HEK293 (cell line): Measurements from ENCODE around the gene RBMS3.

Experiments
- CTCF ChIA-PET: fragments of 350-600 bp; formaldehyde crosslinking; extraction: SDS; loops from one replicate; lab custom pipeline; 2021; ENCODE audit warnings: antibody characterized with exemption; lab: Yijun Ruan, JAX
- POLR2A ChIA-PET: fragments of 300-600 bp; formaldehyde crosslinking; extraction: SDS; loops from one replicate; lab custom pipeline; 2020; ENCODE audit warnings: antibody characterized with exemption, inconsistent platforms; lab: Yijun Ruan, JAX
- H3K27ac ChIP-seq: fragments of 200-500 bp; sonication (Bioruptor generic); 2 replicates; pipeline ENCODE4 v1.5.1; 2014; ENCODE audit warnings: low read depth, low read length, control low read depth, inconsistent platforms; ENCODE audit errors: extremely low read depth
- H3K36me3 ChIP-seq, 2 experiments: fragments of 200-500 bp in 1 of 2; sonication (Bioruptor generic) in 1 of 2; 1 replicate in 1 of 2; 2 replicates in 1 of 2; pipeline ENCODE4 v1.5.1; 2014 to 2017; ENCODE audit warnings: inconsistent platforms in 2 of 2, low read length in 2 of 2; ENCODE audit not compliant: control insufficient read depth in 2 of 2, insufficient read depth in 1 of 2
- H3K4me1 ChIP-seq: fragments of 200-500 bp; sonication (Bioruptor generic); 2 replicates; pipeline ENCODE4 v1.5.1; 2014; ENCODE audit warnings: mild to moderate bottlenecking, low read length, inconsistent platforms; ENCODE audit not compliant: control insufficient read depth, insufficient read depth
- H3K4me3 ChIP-seq: 2 replicates; pipeline ENCODE4 v1.5.1; 2011; ENCODE audit warnings: low read depth, mild to moderate bottlenecking, control low read depth, low read length, moderate library complexity
- H3K9me3 ChIP-seq: fragments of 200-500 bp; sonication (Bioruptor generic); 2 replicates; pipeline ENCODE4 v1.5.1; 2014; ENCODE audit warnings: low read depth, low read length, inconsistent platforms; ENCODE audit not compliant: control insufficient read depth, insufficient read depth
- EGR2 ChIP-seq: fragments of 450-650 bp; formaldehyde crosslinking; IDR thresholded peaks from 2 replicates; pipeline ENCODE4 v1.5.1; 2016; ENCODE audit warnings: low read depth, missing biosample characterization, missing genetic modification characterization
- FEZF1 ChIP-seq: fragments of 450-650 bp; formaldehyde crosslinking; IDR thresholded peaks from 2 replicates; pipeline ENCODE4 v1.5.1; 2016; ENCODE audit warnings: missing biosample characterization, missing genetic modification characterization
- GLIS1 ChIP-seq: fragments of 450-650 bp; formaldehyde crosslinking; IDR thresholded peaks from 2 replicates; pipeline ENCODE4 v1.5.1; 2016; ENCODE audit warnings: missing biosample characterization, missing genetic modification characterization
- IKZF3 ChIP-seq: fragments of 450-650 bp; IDR thresholded peaks from 2 replicates; pipeline ENCODE4 v1.5.0; 2018; ENCODE audit warnings: missing biosample characterization, mild to moderate bottlenecking, missing genetic modification characterization, moderate library complexity
- KLF7 ChIP-seq: fragments of 450-650 bp; formaldehyde crosslinking; IDR thresholded peaks from 2 replicates; pipeline ENCODE4 v1.5.1; 2016; ENCODE audit warnings: missing biosample characterization, missing genetic modification characterization, borderline replicate concordance
- MEIS1 ChIP-seq: sonication (generic); formaldehyde crosslinking; IDR thresholded peaks from 2 replicates; pipeline ENCODE4 v1.8.1; 2022; ENCODE audit warnings: missing genetic modification reagents, mild to moderate bottlenecking, borderline replicate concordance
- PRDM4 ChIP-seq: fragments of 450-650 bp; formaldehyde crosslinking; IDR thresholded peaks from 2 replicates; pipeline ENCODE4 v1.5.1; 2017; ENCODE audit warnings: missing biosample characterization, missing genetic modification characterization
- SETDB1 ChIP-seq: IDR thresholded peaks from one replicate; pipeline ENCODE4 v1.6.1; 2017; ENCODE audit warnings: mild to moderate bottlenecking, low read length, moderate library complexity, mixed read lengths; ENCODE audit not compliant: insufficient read length
- SP7 ChIP-seq: fragments of 450-650 bp; formaldehyde crosslinking; IDR thresholded peaks from 2 replicates; pipeline ENCODE4 v1.5.1; 2016; ENCODE audit warnings: missing biosample characterization, missing genetic modification characterization
- ZBTB1 ChIP-seq: fragments of 450-650 bp; formaldehyde crosslinking; IDR thresholded peaks from 2 replicates; pipeline ENCODE4 v1.5.1; 2016; ENCODE audit warnings: missing biosample characterization, missing genetic modification characterization
- ZBTB17 ChIP-seq: fragments of 450-650 bp; formaldehyde crosslinking; IDR thresholded peaks from 2 replicates; pipeline ENCODE4 v1.5.1; 2016; ENCODE audit warnings: missing biosample characterization, missing genetic modification characterization
- ZBTB21 ChIP-seq: fragments of 450-650 bp; formaldehyde crosslinking; IDR thresholded peaks from 2 replicates; pipeline ENCODE4 v1.5.1; 2017; ENCODE audit warnings: missing biosample characterization, missing genetic modification characterization
- ZFP69B ChIP-seq: fragments of 450-650 bp; formaldehyde crosslinking; IDR thresholded peaks from 2 replicates; pipeline ENCODE4 v1.5.1; 2016; ENCODE audit warnings: missing biosample characterization, missing genetic modification characterization
- ZNF155 ChIP-seq: fragments of 450-650 bp; formaldehyde crosslinking; IDR thresholded peaks from 2 replicates; pipeline ENCODE4 v1.5.1; 2016; ENCODE audit warnings: missing biosample characterization, missing genetic modification characterization
- ZNF175 ChIP-seq: fragments of 450-650 bp; formaldehyde crosslinking; IDR thresholded peaks from 2 replicates; pipeline ENCODE4 v1.5.1; 2016; ENCODE audit warnings: missing biosample characterization, missing genetic modification characterization
- ZNF266 ChIP-seq: fragments of 450-650 bp; formaldehyde crosslinking; IDR thresholded peaks from 2 replicates; pipeline ENCODE4 v1.5.1; 2016; ENCODE audit warnings: missing biosample characterization, missing genetic modification characterization, low read depth
- ZNF341 ChIP-seq: fragments of 450-650 bp; formaldehyde crosslinking; IDR thresholded peaks from 2 replicates; pipeline ENCODE4; 2016; ENCODE audit warnings: low read depth, missing biosample characterization, missing genetic modification characterization
- ZNF366 ChIP-seq: fragments of 450-650 bp; formaldehyde crosslinking; conservative IDR thresholded peaks from 2 replicates; pipeline ENCODE4 v1.5.1; 2016; ENCODE audit warnings: missing biosample characterization, missing genetic modification characterization
- ZNF560 ChIP-seq: fragments of 450-650 bp; formaldehyde crosslinking; IDR thresholded peaks from 2 replicates; pipeline ENCODE4 v1.5.1; 2017; ENCODE audit warnings: missing biosample characterization, missing genetic modification characterization, borderline replicate concordance
- ZNF585B ChIP-seq: fragments of 450-650 bp; formaldehyde crosslinking; IDR thresholded peaks from 2 replicates; pipeline ENCODE4 v1.5.1; 2016; ENCODE audit warnings: missing biosample characterization, missing genetic modification characterization
- ZNF623 ChIP-seq: fragments of 450-650 bp; formaldehyde crosslinking; IDR thresholded peaks from 2 replicates; pipeline ENCODE4 v1.5.1; 2016; ENCODE audit warnings: missing biosample characterization, missing genetic modification characterization
- ZNF670 ChIP-seq: fragments of 450-650 bp; formaldehyde crosslinking; IDR thresholded peaks from 2 replicates; pipeline ENCODE4 v1.5.1; 2016; ENCODE audit warnings: missing biosample characterization, missing genetic modification characterization, low read depth
- ZNF707 ChIP-seq: fragments of 450-650 bp; formaldehyde crosslinking; IDR thresholded peaks from 2 replicates; pipeline ENCODE4 v1.5.1; 2016; ENCODE audit warnings: missing biosample characterization, missing genetic modification characterization
- ZNF76 ChIP-seq: fragments of 450-650 bp; formaldehyde crosslinking; IDR thresholded peaks from 2 replicates; pipeline ENCODE4; 2016; ENCODE audit warnings: low read depth, missing biosample characterization, missing genetic modification characterization, borderline replicate concordance
- ZNF792 ChIP-seq: fragments of 450-650 bp; formaldehyde crosslinking; IDR thresholded peaks from 2 replicates; pipeline ENCODE4 v1.5.1; 2016; ENCODE audit warnings: missing biosample characterization, missing genetic modification characterization
- TF ChIP-seq, protein P1 (sequence below): fragments of 450-650 bp; IDR thresholded peaks from 2 replicates; pipeline ENCODE4 v1.5.1; 2018; ENCODE audit warnings: missing biosample characterization, mild to moderate bottlenecking, missing genetic modification characterization

The RBMS3 gene

GRCh38 chr3:29758434-29759322 is 477.8 kb downstream of the RBMS3 start:
- TF ChIP-seq SP7 (tag by site-specific recombination) (peak; percentile 97), ZNF366 (tag by site-specific recombination) (0 out of 2 replicates have a peak, but pooled peaks have one; percentile 11), ZNF792 (tag by site-specific recombination) (no peak)
- POLR2A ChIA-PET, result no interaction called here
- Histone ChIP-seq H3K9me3 (no peaks in the 10 kb centered on the region), H3K27ac (no peak overlapping the region), H3K36me3 (no peaks in the 10 kb centered on the region), H3K4me3 (no peak overlapping the region), H3K4me1 (peaks cover 17% of the 10 kb centered on the region)
- CTCF ChIA-PET, result interaction anchor here (0.6 kb wide), 1 partner anchor 887 kb away, joined by 5 read pairs; no protein-coding TSS in a partner anchor

DNA sequence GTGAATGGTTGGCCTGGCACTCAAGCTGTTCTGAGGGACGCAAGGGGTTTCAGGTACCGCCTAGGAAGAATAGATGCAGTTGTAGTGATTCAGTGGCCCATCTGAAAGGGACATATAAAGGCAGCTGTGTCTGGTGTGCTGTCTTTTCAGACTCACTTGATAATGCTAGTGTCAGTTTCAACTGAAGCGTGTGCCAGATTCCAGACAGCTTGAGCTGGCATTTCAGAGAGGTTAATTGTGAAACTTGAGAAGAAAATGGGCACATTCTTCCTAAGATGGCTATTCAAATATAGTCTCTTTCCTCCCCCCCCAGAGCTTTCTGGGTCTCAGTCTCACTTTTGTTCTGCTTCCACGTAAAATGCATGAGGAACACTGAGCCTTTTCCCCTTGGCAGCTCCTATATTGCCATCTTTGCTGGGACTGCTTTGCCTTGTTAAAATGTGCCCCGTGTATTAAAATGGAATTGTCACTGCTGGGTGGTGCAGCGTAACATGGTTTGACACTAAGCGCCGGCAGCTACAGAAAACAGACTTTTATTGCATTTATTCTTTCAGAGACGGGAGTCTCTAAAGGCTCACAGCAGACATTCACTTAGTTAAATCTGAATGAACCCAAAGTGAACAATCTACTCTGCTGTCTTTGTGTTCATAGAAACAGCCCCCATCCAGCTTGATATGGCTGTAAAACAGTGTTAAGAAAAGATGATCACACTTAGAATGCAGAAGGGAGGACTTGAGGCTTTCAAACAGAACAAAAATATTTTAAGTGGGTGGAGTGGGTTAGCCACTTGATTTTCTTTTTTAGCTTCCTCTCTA is 478.7 kb downstream of the RBMS3 start:
- ChIA-PET CTCF (interaction anchor here (0.6 kb wide), 1 partner anchor 886 kb away, joined by 5 read pairs; no protein-coding TSS in a partner anchor), POLR2A (no interaction called here)
- no peak overlapping the region for H3K4me3 ChIP-seq
- H3K4me1 ChIP-seq, result peaks cover 17% of the 10 kb centered on the region
- TF ChIP-seq ZNF560 (tag by site-specific recombination) (no peak), EGR2 (no peak), SP7 (tag by site-specific recombination) (peak; percentile 64), IKZF3 (tag by site-specific recombination) (no peak), ZFP69B (tag by site-specific recombination) (no peak), ZNF76 (no peak), GLIS1 (tag by site-specific recombination) (peak; percentile 34; the same call in 1 of the 2 replicates), ZNF341 (tag by site-specific recombination) (peak; percentile 53), ZBTB1 (tag by site-specific recombination) (no peak), ZNF585B (tag by site-specific recombination) (no peak), ZNF707 (tag by site-specific recombination) (no peak), ZNF670 (tag by site-specific recombination) (no peak), FEZF1 (tag by site-specific recombination) (peak; percentile 65), ZBTB17 (tag by site-specific recombination) (no peak), SETDB1 (no peak), KLF7 (tag by site-specific recombination) (no peak), ZBTB21 (tag by site-specific recombination) (no peak), ZNF266 (tag by site-specific recombination) (no peak), ZNF155 (no peak), ZNF623 (tag by site-specific recombination) (no peak), PRDM4 (tag by site-specific recombination) (peak; percentile 65), ZNF175 (tag by site-specific recombination) (no peak), MEIS1 (CRISPR knock-in tag) (no peak)
- TF ChIP-seq, protein P1, sequence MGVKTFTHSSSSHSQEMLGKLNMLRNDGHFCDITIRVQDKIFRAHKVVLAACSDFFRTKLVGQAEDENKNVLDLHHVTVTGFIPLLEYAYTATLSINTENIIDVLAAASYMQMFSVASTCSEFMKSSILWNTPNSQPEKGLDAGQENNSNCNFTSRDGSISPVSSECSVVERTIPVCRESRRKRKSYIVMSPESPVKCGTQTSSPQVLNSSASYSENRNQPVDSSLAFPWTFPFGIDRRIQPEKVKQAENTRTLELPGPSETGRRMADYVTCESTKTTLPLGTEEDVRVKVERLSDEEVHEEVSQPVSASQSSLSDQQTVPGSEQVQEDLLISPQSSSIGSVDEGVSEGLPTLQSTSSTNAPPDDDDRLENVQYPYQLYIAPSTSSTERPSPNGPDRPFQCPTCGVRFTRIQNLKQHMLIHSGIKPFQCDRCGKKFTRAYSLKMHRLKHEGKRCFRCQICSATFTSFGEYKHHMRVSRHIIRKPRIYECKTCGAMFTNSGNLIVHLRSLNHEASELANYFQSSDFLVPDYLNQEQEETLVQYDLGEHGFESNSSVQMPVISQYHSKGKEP (tag by site-specific recombination), result no peak
- no peaks in the 10 kb centered on the region for H3K36me3 ChIP-seq
- no peaks in the 10 kb centered on the region for H3K9me3 ChIP-seq
- no peak overlapping the region for H3K27ac ChIP-seq
